Limb (tissue), 2 donors: ENCODE data around the gene SDC4.

Experiments used
- DNase-seq, 2 donors: peaks; one replicate each; pipeline ENCODE4 v3.0.0-alpha.2; 2016; ENCODE audit errors: extremely low spot score in 2 of 2

The SDC4 gene

GRCh38 chr20:45297786-45298497 lies 50.3 kb downstream of the SDC4 start:
- no peak for DNase-seq

DNA sequence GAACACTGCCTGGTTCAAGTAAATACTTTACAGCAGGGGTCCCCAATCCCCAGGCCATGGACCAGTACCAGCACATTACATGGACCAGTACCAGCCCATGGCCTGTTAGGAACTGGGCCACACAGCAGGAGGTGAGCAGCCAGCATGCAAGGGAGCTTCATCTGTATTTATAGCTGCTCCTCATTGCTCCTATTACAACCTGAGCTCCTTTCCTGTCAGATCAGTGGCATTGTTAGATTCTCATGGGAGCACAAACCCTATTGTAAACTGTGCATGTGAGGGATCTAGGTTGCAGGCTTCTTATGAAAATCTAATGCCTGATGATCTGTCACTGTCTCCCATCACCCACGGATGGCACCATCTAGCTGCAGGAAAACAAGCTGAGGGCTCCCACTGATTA lies 53.6 kb downstream of the SDC4 start:
- no peak for DNase-seq

GRCh38 chr20:45294003-45294368 lies 54.2 kb downstream of the SDC4 start:
- DNase-seq: no peak

DNA sequence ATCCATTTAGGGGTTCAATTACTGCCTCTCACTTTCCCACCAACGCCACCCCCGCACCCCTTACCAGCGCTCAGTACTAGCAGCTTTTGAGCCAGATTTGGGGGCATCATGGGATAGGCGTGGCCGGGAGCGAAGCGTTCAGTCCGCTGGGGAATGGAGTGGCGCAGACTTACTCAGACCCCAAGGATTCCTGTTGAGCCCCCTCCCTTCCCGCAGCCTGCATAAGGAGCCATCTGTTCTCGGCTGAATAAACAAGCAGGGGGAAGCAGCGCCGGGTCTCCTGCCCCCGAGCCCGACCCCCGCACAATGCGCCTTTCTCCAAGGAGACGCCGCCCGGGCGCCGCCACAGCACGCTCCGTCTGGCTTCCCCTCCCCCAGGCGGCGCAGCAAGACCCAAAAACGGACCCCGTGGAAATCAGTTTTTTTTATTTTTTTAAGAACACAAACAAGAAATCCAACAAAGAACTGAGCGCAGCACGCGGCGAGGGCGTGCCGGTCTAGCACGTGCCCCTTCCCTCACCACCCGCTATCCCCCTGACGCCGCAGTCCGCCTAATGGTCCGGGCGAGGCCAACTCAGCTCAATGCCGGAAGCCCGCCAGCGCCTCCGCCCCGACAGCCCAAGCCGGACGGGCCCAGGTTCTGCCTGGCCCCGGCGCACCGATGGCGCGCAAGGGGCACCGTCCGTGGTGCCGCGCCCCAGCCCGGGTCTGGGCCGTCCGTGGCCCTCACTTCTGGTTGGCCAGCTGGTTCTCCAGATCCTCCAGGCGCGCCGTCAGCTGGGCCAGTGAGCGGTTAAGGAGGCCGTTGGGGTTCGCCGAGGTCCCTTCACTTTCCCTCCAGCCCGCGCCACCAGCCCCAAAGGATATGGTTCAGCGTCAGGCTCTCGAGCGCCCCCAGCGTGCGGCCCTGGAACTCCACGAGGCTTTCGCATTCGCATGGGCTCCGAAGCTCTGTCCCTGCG lies 54.9 kb downstream of the SDC4 start:
- DNase-seq: peak; percentile 51 to 89

DNA sequence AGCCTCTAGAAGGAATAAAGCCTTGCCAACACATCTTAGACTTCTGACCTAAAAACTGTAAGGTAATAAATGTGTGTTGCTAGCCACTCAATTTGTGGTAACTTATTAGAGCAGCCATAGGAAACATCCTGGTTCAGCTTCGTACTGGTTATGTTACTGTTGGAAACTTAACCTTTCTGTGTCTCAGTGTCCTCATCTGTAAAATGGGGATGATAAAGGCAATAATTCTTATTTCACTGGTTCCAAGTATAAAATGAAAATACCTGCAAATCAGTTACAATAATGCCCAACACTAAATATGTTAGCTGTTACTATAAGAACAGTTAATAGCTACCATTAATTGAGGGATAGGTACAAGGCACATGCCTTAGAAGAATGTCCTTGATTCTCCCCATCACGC lies 55.9 kb downstream of the SDC4 start:
- no peak for DNase-seq

DNA sequence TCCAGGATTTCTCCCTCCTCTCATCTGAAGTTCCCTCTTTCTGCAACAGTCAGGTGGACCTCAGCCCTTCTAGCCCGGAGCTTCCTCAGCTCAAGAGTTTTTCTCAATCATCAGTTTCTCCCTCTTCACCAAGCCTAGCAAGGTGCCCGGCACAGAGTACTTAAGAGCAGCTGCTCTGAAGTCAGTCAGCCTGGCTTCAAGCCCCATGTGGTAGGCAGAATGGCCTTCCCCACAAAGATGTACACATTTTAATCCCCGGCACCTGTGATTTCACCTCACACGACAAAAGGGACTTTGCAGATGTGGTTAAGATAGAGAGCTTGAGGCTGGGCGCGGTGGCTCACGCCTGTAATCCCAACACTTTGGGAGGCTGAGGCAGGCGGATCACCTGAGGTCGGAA lies 56.7 kb downstream of the SDC4 start:
- no peak for DNase-seq

DNA sequence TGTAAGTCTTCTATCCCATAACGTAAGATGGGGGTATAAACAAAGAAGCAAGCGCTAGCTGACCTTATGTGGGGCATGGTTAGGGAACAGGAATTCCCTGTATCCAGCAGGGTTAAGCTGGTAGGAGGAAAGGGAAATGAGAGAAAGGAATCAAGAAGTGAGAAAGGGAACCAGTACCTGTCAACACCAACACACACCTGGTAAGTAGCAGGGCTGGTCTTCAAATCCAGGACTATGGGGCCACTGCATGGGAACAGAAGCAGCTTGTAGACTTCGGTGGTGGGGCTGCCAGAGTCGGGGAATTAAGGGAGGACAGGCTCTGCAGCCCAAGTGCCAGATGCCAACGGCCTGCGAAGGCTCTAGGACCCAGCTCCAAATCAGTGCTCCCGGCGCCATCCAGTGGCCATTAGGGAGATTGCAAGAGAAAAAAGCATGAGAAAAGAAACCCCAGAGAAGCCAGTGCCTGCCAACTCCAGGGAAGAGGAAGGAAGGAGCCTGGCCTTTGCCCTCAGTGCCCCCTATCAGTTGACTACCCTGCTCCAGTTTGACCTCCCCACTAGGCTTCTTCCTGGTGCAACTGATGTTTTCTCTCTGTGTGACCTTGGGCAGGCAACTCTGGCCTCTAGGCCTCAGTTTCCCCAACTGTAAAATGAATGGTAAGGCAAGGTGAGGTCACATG lies 57.4 kb downstream of the SDC4 start:
- peak; percentile 77 to 86 for DNase-seq

DNA sequence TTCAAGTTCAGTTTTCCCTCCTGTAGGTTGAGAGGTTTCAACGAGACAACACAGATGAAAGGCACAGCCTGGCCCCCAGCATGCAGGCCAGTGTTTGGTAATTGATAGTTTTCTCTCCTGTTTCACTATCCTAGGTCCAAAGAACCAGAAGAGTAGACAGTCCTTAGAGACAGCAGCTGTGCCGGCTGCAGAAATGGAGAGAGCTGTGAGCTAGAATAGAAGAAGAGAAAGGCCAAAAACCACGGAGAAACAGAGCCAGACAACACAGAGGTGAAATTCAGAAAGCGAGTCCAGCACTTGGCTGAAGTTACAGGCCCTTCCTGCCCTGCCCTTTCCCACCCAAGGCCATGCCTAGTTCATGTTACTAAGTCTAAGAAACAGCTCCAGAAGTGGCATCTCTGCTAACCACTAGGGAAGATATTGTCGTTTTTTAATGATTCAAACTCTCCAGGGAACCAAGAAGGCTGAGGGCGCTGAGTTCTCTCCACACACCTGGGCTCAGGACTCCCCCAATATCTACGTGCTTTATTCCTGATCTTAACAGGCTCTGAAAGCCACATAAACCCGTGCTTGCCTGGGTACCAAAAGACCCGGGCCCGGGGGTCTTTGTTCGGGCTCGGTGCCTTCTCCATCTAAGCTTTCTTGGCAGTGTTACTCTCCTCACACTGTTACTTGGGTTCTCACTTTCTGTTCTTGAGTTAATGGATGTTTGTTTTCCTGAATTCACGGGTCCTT lies 58.1 kb downstream of the SDC4 start:
- DNase-seq: no peak

DNA sequence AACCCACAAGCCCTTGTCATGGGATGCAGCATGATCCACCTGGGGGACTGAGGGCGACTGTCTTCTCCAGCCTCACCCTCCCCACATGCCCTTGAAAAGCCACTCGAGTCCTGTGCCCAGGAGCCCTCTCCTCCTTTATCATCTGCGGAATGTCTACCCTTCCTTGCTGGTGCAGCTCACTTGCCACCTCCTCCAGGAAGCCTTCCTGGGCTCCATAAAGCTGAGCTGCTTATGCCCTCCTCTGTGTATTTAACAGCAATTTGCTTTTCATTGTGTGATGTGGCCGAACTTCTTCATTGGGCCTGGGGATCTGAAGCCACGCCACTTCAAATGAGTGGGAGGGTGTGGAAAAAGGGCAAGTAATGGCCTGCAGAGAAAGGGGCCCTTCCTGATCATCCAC lies 59.4 kb downstream of the SDC4 start:
- no peak for DNase-seq

- DNase-seq: no peak
Measured at GRCh38 chr20:45288376-45288775, 59.8 kb downstream of the SDC4 start.

DNA sequence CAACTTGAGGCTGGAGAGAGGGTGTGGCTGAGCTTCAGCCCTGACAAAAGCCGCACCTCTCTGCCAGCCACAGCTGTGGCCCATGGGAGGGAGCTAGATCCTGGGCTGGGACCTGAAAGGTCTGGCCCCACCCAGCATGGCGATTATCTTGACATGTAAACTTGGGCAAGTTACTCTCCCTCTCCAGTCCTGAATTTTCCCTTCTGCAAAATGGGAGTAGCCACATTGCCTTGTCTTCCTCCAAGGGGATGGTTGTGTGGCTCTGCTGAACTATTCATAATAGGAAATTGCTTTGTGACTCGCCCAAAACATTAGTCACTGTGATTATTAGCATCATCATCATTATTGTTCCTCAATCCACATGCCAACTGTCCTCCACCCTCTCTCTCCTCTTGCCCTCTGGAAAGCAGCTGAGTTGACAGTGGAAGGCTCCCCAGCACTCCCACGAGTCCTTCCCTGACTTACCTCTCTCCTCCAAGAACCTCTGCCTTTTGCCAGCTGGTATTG lies 64.6 kb downstream of the SDC4 start:
- no peak for DNase-seq

DNA sequence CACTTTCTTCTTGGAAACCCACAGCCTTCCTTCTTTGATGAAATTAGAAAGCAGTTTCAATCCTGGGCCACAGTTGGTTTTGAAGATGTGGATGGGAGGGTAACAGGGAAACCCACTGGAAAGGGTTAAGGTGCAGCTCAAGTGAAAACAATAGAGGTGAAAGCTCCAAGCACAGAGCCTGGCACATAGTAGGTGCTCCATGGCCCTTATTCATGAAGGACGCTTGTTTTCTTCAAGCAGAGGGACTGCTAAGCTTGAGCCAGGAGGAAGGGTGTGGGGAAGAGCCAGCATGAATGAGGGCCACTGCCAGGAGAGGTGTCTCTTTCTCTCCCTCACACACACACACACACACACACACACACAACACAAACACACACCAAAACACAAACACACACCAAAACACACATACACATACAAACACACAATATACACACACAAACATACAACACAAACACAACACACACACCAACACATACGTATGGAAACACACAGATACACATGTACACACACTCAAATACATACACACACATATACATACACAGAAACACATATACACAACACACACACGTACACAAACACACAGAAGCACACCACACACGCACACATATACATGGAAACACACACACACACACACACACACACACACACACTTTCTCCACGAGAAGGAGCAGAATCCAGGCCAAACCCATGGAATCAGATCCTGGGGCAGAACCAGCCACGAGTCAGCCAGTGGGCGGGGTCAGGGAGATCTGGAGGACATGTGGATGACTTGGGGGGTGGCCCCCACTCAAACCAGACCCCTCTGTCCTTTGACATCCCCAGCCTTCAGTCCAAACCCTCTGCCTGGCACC lies 65.3 kb downstream of the SDC4 start:
- DNase-seq: no peak

DNA sequence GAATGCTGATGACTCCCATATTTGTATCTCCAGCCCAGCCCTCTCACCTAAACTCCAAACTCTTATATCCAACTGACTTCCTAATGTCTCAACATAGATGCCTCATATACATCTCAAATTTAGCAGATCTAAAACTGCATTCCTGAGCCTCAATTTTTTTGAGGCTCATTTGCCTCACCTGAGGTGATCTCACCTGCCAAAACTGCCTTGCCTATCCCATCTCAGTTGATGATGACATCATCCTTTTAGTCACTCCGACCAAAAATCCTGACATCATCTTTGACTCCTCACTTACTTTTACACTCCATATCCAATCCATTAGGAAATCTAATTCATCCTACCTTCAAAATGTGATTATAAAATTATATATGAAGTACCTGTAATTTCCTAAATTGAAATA lies 68.2 kb downstream of the SDC4 start:
- no peak for DNase-seq

DNA sequence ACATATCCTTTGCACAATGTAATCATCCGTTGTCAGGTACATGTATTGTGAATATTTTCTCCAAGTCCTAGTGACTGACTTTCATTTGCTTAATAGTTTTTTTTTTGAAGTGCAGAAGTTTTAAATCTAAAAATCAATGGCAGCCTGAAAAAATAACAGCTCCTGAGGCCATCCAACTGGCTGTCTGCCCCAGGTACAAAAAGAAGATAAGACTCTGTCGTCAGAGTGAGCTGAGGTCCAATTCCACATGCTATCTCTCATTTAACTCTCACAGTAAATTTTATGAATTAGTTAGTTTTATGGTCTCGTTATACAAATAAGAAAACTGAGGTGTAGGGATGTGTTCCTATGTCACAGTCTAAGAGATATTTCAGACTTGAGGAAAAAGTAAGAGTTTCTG lies 72.9 kb downstream of the SDC4 start:
- DNase-seq: no peak
